Limb (tissue), 2 donors: ENCODE measurements around the gene PLVAP.

Experiments used
- DNase-seq, 2 donors: peaks; one replicate each; pipeline ENCODE4 v3.0.0-alpha.2; 2016; ENCODE audit errors: extremely low spot score in 2 of 2

Gene PLVAP, protein sequence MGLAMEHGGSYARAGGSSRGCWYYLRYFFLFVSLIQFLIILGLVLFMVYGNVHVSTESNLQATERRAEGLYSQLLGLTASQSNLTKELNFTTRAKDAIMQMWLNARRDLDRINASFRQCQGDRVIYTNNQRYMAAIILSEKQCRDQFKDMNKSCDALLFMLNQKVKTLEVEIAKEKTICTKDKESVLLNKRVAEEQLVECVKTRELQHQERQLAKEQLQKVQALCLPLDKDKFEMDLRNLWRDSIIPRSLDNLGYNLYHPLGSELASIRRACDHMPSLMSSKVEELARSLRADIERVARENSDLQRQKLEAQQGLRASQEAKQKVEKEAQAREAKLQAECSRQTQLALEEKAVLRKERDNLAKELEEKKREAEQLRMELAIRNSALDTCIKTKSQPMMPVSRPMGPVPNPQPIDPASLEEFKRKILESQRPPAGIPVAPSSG

DNA sequence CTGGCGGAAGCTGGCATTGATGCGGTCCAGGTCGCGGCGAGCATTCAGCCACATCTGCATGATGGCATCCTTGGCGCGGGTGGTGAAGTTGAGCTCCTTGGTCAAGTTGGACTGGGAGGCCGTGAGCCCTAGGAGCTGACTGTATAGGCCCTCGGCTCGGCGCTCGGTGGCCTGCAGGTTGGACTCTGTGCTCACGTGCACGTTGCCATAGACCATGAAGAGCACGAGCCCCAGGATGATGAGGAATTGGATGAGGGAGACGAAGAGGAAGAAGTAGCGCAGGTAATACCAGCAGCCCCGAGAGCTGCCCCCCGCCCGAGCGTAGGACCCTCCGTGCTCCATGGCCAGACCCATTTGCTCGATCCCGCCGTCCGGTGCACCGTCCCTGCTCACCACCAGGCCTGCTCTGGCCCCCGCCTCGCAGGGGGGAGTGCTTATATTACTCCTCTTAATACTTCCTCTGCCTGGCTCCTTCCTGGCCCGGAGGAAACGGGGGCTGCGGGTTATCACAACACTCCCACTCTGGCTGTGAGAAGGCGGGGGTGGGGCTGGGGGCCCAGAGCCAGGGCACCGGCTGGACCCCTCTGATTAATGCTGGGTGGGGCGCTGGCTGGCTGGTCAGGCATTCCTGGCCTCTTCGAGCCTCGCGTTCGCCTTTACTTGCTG, at the start of gene PLVAP:
TSS of gene PLVAP (minus strand) at position 408 of the 666 bp plus-strand sequence. CDS start at position 354, 54 bp downstream.
- DNase-seq = no peak

GRCh38 chr19:17424743-17425365, 47.7 kb upstream of the PLVAP start:
- DNase-seq = peak; percentile 22 to 75

GRCh38 chr19:17423429-17424208, 46.5 kb upstream of the PLVAP start:
- no peak for DNase-seq

DNA sequence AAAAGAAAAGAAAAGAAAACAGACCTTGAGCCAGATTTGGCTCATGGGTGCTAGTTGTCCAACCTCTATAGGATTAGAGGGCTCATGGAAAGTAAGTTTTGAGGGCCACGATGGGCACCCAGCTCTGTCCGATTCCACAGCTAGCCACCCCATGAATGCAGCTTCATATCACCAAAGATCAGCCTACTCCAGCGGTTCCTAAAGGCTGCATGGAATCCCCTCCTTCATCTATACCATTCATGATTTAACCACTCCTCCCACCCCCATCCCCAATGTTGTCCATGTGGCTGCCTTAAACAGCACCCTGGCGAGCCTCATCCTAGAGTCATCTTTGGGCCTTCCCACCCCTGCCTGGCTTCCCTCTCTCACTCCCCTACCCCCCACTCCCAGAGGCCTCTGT, 44.8 kb upstream of the PLVAP start:
- no peak for DNase-seq

DNA sequence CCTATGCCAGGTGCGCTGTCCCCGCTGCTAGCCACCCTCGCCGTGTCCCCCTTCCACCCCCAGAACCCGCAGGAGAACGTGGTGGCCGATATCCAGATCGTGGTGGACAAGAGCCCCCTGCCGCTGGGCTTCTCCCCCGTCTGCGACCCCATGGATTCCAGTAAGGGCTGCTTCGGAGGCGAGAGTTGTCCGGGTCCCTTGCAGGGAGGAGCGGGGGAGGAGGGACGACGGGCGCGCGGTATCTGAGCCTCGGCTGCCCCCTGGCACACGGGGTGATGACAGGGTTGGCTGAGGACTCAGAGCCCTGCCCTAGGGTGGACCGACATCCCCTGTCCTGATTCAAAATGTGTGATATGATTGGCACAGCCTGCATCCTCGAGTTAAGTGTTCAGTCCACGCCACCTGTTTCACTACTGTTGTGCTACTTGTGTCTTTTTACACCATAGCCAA, 43.4 kb upstream of the PLVAP start:
- DNase-seq = peak in 1 of 2 donors; percentile 66

DNA sequence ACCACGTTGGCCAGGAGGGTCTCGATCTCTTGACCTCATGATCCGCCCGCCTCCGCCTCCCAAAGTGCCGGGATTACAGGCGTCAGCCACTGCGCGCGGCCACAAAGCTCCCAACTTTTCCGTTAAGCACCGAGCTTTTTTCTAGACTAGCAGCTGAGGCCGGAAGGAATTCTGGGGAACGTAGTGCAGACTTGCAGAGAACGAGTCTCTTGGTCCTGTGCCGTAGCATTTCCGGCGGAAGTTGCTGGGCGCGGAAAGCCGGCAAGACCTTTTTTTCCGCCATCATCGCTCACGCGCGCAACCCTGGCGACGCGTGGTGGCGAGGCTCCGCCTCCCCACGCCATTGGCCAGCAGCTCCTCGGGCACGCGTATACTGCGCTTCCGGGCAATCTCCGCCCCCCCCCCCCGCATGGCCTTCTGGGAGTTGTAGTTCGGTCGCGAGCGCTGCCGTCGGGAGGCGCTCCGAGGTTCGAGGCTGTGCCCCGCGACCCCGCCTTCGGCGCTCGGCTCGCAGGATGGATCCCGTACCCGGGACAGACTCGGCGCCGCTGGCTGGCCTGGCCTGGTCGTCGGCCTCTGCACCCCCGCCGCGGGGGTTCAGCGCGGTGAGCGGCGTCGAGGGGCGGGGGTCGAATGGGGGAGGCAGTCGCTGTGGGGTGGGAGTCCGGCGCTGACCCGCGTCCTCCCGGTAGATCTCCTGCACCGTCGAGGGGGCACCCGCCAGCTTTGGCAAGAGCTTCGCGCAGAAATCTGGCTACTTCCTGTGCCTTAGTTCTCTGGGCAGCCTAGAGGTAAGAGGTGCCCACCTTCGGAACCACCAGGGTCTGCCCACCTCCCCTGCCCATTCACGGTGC, 42.7 kb upstream of the PLVAP start, which contains the start of gene MVB12A:
TSS of gene MVB12A (plus strand) at position 427 of the 854 bp plus-strand sequence. CDS start at position 516, 89 bp downstream.
- DNase-seq = peak; percentile 98 to 99

DNA sequence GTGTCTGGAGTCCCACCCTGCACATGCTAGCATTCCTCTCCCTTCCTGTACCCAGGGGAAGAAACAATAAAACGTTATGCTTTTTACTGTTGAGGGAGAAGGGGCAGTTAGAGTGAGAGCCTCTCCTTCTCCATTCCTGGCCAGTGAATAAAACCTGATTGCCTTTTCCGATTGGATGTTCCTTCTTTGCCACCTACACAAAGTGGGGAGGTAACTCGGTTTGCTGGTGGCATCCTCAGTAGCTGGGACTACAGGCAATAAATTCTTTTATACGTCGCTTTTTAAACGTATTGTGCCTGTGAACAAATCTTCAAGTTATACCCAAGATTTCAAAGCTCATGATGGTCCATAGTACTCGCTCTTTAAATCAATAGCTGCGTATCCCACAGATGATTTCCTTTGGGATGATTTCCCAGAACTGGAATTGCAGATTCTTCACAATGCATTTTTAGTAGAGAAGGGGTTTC, 42.0 kb upstream of the PLVAP start:
- DNase-seq = no peak

DNA sequence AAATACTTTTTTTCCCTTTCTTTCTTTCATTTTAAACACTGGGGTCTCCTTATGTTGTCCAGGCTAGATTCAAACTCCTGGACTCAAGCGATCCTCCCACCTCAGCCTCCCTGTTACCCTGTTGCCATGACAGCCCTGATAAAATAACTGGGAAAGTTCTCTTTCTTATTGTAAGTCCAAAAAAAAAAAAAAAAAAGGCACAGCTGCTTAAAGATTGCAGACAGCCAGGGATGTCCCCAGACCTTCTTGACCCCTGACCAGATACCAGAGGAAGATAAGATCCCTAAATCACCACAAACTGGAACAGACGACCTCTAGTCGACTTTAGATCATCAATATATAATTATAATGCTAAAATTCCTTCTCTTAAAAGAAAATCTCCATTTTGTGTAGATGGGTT, 41.6 kb upstream of the PLVAP start:
- no peak for DNase-seq

- no peak for DNase-seq
Measured at GRCh38 chr19:17415121-17415520, 38.0 kb upstream of the PLVAP start.

- DNase-seq = no peak
Measured at GRCh38 chr19:17414097-17414496, 37.0 kb upstream of the PLVAP start.

DNA sequence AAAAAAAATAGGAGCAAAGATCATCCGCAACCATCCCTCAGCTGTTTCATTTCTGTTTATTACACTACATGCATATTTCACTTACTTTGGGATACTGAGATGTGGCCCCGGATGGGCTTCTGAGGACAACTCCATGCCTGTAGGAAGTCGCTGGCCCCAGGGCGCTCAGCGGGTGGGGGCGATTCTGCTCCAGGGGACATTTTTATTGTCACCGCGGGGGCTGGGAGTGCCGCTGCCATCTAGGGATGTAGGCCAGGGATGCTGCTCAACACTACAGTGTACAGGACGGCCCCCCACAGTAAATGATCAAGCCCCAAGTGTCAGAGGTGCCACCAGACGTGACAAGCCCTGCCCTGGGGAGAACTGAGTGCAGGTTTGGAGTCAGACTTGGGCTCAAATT, 34.7 kb upstream of the PLVAP start:
- no peak for DNase-seq

DNA sequence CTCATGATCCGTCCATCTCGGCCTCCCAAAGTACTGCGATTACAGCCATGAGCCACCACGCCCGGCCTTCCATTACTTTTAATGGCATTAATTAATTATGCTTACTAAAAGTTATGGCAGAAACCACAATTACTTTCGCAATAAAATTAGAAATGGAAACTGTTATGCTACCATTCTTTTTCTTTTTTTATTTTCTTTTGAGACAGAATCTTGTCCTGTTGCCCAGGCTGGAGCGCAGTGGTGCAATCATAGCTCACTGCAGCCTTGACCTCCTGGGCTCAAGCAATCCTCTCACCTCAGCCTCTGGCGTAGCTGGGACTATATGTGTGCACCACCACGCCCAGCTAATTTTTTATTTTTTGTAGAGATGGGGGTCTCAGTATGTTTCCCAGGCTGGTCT, 32.8 kb upstream of the PLVAP start:
- DNase-seq = no peak

DNA sequence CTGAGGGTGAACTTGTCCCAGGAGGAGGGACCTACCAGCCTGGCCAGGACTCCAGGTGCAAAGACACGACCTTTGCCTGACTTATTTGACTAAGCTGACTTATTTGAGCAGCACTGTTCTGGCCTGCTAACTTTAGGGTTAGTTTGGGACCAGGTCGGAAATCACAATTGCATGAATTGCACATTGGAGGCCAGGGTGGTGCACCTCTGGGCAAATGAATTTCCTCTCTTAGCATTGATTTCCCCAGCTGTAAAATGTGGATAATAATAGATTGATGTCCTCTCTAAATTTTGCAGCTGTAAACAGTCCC, 29.7 kb upstream of the PLVAP start:
- no peak for DNase-seq

DNA sequence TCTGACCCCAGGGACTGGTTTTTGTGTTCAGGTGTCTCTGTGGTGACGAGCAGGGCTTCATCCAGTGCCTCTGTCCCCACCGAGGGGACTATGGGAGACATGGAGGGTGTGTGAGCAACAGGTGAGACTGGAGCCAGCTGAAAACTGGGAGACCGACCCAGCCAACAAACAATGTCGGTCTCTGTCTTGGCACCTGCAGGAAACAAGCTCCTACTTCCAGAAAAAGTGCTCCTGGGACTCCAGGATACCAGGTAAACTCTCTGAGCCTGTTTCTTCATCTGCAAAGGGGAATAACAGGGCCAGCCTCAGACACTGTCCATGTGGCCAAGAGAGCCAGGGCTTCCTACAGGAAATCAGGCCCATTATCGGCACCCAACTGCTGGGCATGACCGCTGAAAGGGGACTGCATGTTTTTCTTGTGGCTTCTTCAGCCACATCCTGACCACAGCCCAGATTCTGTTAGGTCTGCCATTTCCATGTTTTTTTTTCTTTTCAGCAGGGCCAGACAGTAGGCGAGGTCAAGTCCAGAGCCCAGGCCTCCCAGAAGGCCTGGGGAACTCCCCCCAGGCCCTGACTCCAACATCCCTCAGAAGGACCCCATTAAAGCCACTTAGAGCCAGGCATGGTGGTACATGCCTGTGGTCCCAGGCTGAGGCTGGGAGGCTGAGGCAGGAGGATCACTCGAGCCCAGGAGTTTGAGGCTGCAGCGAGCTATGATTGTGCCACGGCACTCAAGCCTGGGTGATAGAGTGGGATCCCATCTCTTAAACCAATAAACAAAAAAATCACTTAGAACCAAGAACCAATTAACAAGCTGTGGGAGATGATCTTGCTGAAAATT, 29.1 kb upstream of the PLVAP start:
- no peak for DNase-seq

- no peak for DNase-seq
Measured at GRCh38 chr19:17405250-17406045, 28.3 kb upstream of the PLVAP start, which contains the start of gene BST2. TSS of gene BST2 (minus strand) at chr19:17405630. CDS start at chr19:17405575, 55 bp downstream.

GRCh38 chr19:17404621-17405249, 27.6 kb upstream of the PLVAP start:
- DNase-seq = no peak

DNA sequence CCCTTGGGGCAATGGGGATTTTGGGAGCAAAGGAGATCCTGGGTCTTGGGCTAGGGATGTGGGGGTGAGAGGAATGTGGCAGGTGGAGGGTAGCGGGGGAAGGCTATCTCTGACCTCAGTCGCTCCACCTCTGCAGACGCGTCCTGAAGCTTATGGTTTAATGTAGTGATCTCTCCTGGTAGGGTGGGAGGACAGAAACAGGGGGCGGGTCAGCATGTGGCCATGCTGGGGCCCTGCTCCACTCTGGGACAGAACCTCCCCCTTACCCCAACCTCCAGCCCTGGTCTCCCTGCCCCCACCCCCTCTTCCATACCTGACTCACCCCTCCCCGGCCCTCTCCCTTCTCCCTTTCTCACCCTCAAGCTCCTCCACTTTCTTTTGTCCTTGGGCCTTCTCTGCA, 26.9 kb upstream of the PLVAP start:
- no peak for DNase-seq
